HepG2 (cell line): ENCODE data around the gene TJAP1. TPM values are rescaled to one million over a fixed set of nuclear protein-coding genes. Genes with fewer than 3 reads are reported as not detected.

ENCODE experiments used
- AGO1 ChIP-seq: fragments of 200-400 bp; formaldehyde crosslinking; IDR thresholded peaks from 2 replicates; pipeline ENCODE4 v1.6.1; 2017; ENCODE audit warnings: mild to moderate bottlenecking, low read depth, low read length, moderate library complexity; ENCODE audit not compliant: poor library complexity, severe bottlenecking
- BCL3 ChIP-seq: sonication (generic); formaldehyde crosslinking; IDR thresholded peaks from 2 replicates; pipeline ENCODE4 v1.5.1; 2020; ENCODE audit warnings: mild to moderate bottlenecking, missing genetic modification reagents, moderate library complexity
- GRHL1 ChIP-seq: sonication (generic); formaldehyde crosslinking; conservative IDR thresholded peaks from 2 replicates; pipeline ENCODE4 v1.8.0; 2022; ENCODE audit warnings: missing genetic modification reagents
- HOXA5 ChIP-seq: sonication (generic); formaldehyde crosslinking; IDR thresholded peaks from 2 replicates; pipeline ENCODE4 v1.4.0; 2020; ENCODE audit warnings: missing genetic modification reagents
- KDM5B ChIP-seq: sonication (generic); formaldehyde crosslinking; IDR thresholded peaks from 2 replicates; pipeline ENCODE4 v1.4.0; 2020; ENCODE audit warnings: missing genetic modification reagents, mild to moderate bottlenecking, borderline replicate concordance
- KLF9 ChIP-seq: IDR thresholded peaks from 2 replicates; pipeline ENCODE4 v1.6.1; 2016; ENCODE audit warnings: low read depth
- MTF2 ChIP-seq: sonication (generic); formaldehyde crosslinking; IDR thresholded peaks from 2 replicates; pipeline ENCODE4 v1.5.0; 2020; ENCODE audit warnings: missing genetic modification reagents, borderline replicate concordance
- NCOA5 ChIP-seq: sonication (generic); formaldehyde crosslinking; IDR thresholded peaks from 2 replicates; pipeline ENCODE4 v1.4.0; 2020; ENCODE audit warnings: missing genetic modification reagents
- NFE2L2 ChIP-seq: fragments of 150-350 bp; IDR thresholded peaks from 2 replicates; pipeline ENCODE4 v1.6.1; 2014; ENCODE audit warnings: low read length
- PHB2 ChIP-seq: fragments of 450-650 bp; IDR thresholded peaks from 2 replicates; pipeline ENCODE4 v1.6.1; 2018; ENCODE audit not compliant: partially characterized antibody
- TBP ChIP-seq: sonication (generic); formaldehyde crosslinking; IDR thresholded peaks from 2 replicates; pipeline ENCODE4 v1.5.0; 2020; ENCODE audit warnings: missing genetic modification reagents
- ZBTB1 ChIP-seq: sonication (generic); formaldehyde crosslinking; IDR thresholded peaks from 2 replicates; pipeline ENCODE4 v1.4.0; 2020; ENCODE audit warnings: missing genetic modification reagents, borderline replicate concordance
- ZC3H13 ChIP-seq: sonication (generic); formaldehyde crosslinking; IDR thresholded peaks from 2 replicates; pipeline ENCODE4 v1.8.1; 2023; ENCODE audit warnings: mild to moderate bottlenecking, missing genetic modification reagents, moderate library complexity
- ZEB1 ChIP-seq: IDR thresholded peaks from 2 replicates; pipeline ENCODE4 v1.6.1; 2012; ENCODE audit warnings: mild to moderate bottlenecking, low read depth, inconsistent platforms; ENCODE audit not compliant: insufficient replicate concordance
- ZFP91 ChIP-seq: sonication (generic); formaldehyde crosslinking; IDR thresholded peaks from 2 replicates; pipeline ENCODE4 v1.9.0; 2022; ENCODE audit warnings: missing genetic modification reagents, mild to moderate bottlenecking, borderline replicate concordance
- ZFX ChIP-seq: sonication (generic); formaldehyde crosslinking; IDR thresholded peaks from 2 replicates; pipeline ENCODE4 v1.4.0; 2020; ENCODE audit warnings: mild to moderate bottlenecking, low read depth, missing genetic modification reagents, moderate library complexity
- ZNF10 ChIP-seq: sonication (generic); formaldehyde crosslinking; IDR thresholded peaks from 2 replicates; pipeline ENCODE4 v1.4.0; 2020; ENCODE audit warnings: mild to moderate bottlenecking, low read depth, missing genetic modification reagents, borderline replicate concordance
- ZNF430 ChIP-seq: sonication (generic); formaldehyde crosslinking; IDR thresholded peaks from 2 replicates; pipeline ENCODE4 v1.9.0; 2021; ENCODE audit warnings: mild to moderate bottlenecking, missing genetic modification reagents
- ZNF772 ChIP-seq: sonication (generic); formaldehyde crosslinking; IDR thresholded peaks from 2 replicates; pipeline ENCODE4 v1.5.0; 2020; ENCODE audit warnings: mild to moderate bottlenecking, missing genetic modification reagents
- polyA plus RNA-seq, 8 experiments: library from polyadenylated mRNA; depleted of rRNA in 3 of 8; stranded (reverse) in 7 of 8; unstranded in 1 of 8; fragments of >200 nt; fragmentation: Illumina TruSeq in 4 of 8; extraction: Trizol in 4 of 8; gene quantifications; 2 replicates each; pipeline versions ENCODE4 v1.2.1 to v1.2.3, GENCODE V29; 2011 to 2016; ENCODE audit warnings: low read depth in 4 of 8, missing spikeins in 1 of 8, mixed read lengths in 1 of 8; ENCODE audit not compliant: insufficient read depth in 1 of 8
- total RNA-seq, 5 experiments: library from RNA; depleted of rRNA; stranded (reverse); fragments of >200 nt; fragmentation: Illumina TruSeq; extraction: Trizol; gene quantifications; 2 replicates each; pipeline ENCODE4 v1.2.3, GENCODE V29; 2016; ENCODE audit warnings: low read depth in 1 of 5
- TF ChIP-seq, protein P1 (sequence below): sonication (generic); formaldehyde crosslinking; IDR thresholded peaks from 2 replicates; pipeline ENCODE4 v1.4.0; 2020; ENCODE audit warnings: mild to moderate bottlenecking, missing genetic modification reagents

Gene TJAP1
- total and polyA plus RNA-seq, 2 of the 13 experiments (the other 11 are each of a cell fraction or from before 2014, with no cell fraction given): 15.7 to 41.6 TPM

GRCh38 chr6:43491750-43492661 lies 14.6 kb downstream of the TJAP1 start (continued):
- TF ChIP-seq ZNF10 (CRISPR knock-in tag) (no peak), ZFX (peak; percentile 47), ZNF772 (no peak), AGO1 (no peak), MTF2 (no peak), ZBTB1 (CRISPR knock-in tag) (no peak), ZC3H13 (CRISPR knock-in tag) (no peak), PHB2 (no peak), HOXA5 (CRISPR knock-in tag) (no peak), ZNF430 (CRISPR knock-in tag) (no peak), GRHL1 (CRISPR knock-in tag) (no peak), ZFP91 (CRISPR knock-in tag) (peak; percentile 54; the same call in 1 of the 2 replicates), TBP (CRISPR knock-in tag) (no peak), BCL3 (CRISPR knock-in tag) (0 out of 2 replicates have a peak, but pooled peaks have one; percentile 71), NCOA5 (CRISPR knock-in tag) (no peak), KDM5B (CRISPR knock-in tag) (0 out of 2 replicates have a peak, but pooled peaks have one; percentile 34), ZEB1 (no peak), KLF9 (no peak), NFE2L2 (no peak)
- TF ChIP-seq, protein P1, sequence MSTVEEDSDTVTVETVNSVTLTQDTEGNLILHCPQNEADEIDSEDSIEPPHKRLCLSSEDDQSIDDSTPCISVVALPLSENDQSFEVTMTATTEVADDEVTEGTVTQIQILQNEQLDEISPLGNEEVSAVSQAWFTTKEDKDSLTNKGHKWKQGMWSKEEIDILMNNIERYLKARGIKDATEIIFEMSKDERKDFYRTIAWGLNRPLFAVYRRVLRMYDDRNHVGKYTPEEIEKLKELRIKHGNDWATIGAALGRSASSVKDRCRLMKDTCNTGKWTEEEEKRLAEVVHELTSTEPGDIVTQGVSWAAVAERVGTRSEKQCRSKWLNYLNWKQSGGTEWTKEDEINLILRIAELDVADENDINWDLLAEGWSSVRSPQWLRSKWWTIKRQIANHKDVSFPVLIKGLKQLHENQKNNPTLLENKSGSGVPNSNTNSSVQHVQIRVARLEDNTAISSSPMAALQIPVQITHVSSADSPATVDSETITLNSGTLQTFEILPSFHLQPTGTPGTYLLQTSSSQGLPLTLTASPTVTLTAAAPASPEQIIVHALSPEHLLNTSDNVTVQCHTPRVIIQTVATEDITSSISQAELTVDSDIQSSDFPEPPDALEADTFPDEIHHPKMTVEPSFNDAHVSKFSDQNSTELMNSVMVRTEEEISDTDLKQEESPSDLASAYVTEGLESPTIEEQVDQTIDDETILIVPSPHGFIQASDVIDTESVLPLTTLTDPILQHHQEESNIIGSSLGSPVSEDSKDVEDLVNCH (CRISPR knock-in tag): no peak
